ENCODE measurements around the gene IL12B.

DNA sequence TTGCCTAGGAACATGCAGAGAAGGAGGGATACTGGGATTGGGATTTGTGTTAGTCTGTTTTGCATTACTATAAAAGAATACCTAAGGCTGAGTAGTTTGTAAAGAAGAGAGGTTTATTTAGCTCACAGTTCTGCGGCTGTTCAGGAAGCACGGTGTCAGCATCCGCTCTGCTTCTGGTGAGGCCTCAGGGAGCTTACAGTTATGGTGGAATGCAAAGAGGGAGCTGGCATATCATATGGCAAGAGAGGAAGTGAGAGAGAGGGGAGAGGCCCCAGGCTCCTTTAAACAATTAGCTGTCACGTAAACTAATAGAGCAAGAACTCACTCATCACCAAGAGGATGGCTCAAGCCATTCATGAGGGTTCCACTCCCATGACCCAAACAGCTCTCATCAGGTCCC, 27.0 kb downstream of the IL12B start:
- TF ChIP-seq EZH2 (IDR thresholded peaks at IDR 0.05; ENCODE audit: low read depth), result no peak
- TF ChIP-seq, protein P1, sequence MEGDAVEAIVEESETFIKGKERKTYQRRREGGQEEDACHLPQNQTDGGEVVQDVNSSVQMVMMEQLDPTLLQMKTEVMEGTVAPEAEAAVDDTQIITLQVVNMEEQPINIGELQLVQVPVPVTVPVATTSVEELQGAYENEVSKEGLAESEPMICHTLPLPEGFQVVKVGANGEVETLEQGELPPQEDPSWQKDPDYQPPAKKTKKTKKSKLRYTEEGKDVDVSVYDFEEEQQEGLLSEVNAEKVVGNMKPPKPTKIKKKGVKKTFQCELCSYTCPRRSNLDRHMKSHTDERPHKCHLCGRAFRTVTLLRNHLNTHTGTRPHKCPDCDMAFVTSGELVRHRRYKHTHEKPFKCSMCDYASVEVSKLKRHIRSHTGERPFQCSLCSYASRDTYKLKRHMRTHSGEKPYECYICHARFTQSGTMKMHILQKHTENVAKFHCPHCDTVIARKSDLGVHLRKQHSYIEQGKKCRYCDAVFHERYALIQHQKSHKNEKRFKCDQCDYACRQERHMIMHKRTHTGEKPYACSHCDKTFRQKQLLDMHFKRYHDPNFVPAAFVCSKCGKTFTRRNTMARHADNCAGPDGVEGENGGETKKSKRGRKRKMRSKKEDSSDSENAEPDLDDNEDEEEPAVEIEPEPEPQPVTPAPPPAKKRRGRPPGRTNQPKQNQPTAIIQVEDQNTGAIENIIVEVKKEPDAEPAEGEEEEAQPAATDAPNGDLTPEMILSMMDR (conservative IDR thresholded peaks at IDR 0.05), result no peak

Data from PC-9 (cell line).